ENCODE results near the gene HIVEP3.
"Not testable (repeated sequence)": the region's sequence is repeated elsewhere in the genome, so short reads cannot be mapped to it uniquely, and the experiment has no call there.

The HIVEP3 gene

GRCh38 chr1:41699861-41700248, 218.9 kb downstream of the HIVEP3 start:
- no peak for DNase-seq (ENCODE audit: low read depth)
- TF ChIP-seq, protein P1, sequence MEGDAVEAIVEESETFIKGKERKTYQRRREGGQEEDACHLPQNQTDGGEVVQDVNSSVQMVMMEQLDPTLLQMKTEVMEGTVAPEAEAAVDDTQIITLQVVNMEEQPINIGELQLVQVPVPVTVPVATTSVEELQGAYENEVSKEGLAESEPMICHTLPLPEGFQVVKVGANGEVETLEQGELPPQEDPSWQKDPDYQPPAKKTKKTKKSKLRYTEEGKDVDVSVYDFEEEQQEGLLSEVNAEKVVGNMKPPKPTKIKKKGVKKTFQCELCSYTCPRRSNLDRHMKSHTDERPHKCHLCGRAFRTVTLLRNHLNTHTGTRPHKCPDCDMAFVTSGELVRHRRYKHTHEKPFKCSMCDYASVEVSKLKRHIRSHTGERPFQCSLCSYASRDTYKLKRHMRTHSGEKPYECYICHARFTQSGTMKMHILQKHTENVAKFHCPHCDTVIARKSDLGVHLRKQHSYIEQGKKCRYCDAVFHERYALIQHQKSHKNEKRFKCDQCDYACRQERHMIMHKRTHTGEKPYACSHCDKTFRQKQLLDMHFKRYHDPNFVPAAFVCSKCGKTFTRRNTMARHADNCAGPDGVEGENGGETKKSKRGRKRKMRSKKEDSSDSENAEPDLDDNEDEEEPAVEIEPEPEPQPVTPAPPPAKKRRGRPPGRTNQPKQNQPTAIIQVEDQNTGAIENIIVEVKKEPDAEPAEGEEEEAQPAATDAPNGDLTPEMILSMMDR (IDR thresholded peaks at IDR 0.05; ENCODE audit: insufficient read depth, low read depth, low read length, missing control alignments) = no peak
- H3K4me3 ChIP-seq (ENCODE audit: low read depth, low read length) = no peak overlapping the region

DNA sequence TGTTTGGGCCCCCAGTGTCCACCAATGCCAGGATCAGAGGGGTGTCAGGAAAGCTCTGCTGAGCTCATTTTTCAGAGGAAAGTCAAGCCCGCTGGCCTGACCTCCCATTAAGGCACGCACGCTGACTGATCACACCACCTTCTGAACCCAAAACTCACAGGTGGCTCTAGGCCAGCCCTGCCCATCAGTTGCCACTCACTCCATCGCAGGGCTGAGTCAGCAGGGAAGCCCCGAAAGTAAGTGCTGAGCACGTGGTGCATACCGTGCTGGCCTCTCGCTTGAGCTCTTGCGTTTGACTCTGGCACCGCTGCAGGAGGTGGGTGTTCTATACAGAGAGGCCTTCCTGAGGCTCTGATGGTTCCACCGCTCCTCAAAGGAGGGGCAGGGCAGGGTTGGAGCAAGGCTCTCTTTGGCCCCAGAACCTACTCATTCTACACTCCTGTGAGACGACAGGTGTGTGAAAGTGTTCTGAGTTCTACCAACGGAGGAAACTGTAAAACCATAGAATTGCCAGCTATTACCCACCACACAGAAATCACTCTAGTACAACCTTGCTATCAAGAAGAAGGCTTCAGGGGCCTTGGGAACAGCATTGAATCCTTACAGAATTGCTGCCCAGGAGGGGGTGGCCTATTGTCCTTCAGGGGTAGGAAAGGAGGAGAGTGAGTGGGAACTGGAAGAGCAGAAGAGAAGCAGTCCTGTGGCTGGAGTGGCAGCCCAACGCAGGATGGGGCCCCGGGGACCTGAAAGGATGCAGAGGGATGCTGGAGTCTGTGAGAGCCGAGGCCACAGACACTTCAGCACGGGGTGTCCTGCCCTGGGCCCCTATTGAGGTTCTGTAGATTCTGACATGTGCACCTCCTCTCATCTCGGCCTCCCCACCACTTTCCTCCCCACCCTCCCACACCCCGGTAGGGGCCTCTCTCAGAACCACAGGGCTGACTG, 219.5 kb downstream of the HIVEP3 start:
- DNase-seq (ENCODE audit: low read depth) = peak; percentile 93
- no peak overlapping the region for H3K4me3 ChIP-seq (ENCODE audit: low read depth, low read length)
- TF ChIP-seq, protein P1 (IDR thresholded peaks at IDR 0.05; ENCODE audit: insufficient read depth, low read depth, low read length, missing control alignments) = no peak

DNA sequence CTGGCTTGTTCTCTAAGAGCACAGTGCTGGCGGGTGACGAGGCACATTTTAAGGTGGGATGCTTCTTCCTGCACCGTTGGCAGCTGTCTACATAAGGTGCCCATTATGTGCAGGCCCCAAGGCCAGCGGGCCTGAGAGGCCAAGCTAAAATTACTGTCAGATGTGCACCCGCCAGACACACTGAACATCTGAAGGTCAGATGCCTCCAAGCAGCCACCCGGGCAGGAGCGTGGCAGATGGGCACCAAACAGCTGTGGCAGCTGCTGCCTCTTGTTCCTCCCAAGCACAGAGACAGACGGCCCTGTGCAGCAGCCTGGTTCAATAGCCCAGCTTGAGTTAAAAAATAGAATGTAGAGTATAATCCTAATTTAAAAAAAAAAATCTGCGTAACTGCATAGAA, 222.3 kb downstream of the HIVEP3 start:
- DNase-seq (ENCODE audit: low read depth) = no peak
- TF ChIP-seq, protein P1 (IDR thresholded peaks at IDR 0.05; ENCODE audit: insufficient read depth, low read depth, low read length, missing control alignments) = no peak
- H3K4me3 ChIP-seq (ENCODE audit: low read depth, low read length) = no peak overlapping the region

- H3K4me3 ChIP-seq (ENCODE audit: low read depth, low read length) = no peak overlapping the region
- TF ChIP-seq, protein P1 (IDR thresholded peaks at IDR 0.05; ENCODE audit: insufficient read depth, low read depth, low read length, missing control alignments) = no peak
- DNase-seq (ENCODE audit: low read depth) = no peak
These were observed 223.5 kb downstream of the HIVEP3 start for GRCh38 chr1:41695118-41695745.

DNA sequence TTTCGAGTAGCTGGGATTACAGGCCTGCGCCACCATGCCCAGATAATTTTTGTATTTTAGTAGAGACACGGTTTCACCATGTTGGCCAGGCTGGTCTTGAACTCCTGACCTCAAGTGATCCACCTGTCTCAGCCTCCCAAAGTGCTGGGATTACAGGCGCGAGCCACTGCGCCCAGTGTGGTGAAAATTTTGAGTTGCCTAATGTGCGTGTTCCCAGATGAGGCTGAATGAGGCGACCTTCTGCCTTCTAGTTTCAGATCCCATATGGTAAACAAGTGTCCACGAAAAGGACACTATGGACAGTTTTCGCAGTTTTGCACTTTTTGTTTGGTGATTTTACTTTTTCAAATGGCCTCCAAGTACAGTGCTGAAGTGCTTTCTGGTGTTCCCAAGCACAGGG, 226.8 kb downstream of the HIVEP3 start:
- not testable (repeated sequence) for H3K4me3 ChIP-seq (ENCODE audit: low read depth, low read length)

GRCh38 chr1:41691424-41691823, 227.3 kb downstream of the HIVEP3 start:
- no peak overlapping the region for H3K4me3 ChIP-seq (ENCODE audit: low read depth, low read length)
- TF ChIP-seq, protein P1 (IDR thresholded peaks at IDR 0.05; ENCODE audit: insufficient read depth, low read depth, low read length, missing control alignments) = no peak

More for the DNA sequence above, 226.8 kb downstream of the HIVEP3 start:
- DNase-seq (ENCODE audit: low read depth) = not testable (repeated sequence)

DNA sequence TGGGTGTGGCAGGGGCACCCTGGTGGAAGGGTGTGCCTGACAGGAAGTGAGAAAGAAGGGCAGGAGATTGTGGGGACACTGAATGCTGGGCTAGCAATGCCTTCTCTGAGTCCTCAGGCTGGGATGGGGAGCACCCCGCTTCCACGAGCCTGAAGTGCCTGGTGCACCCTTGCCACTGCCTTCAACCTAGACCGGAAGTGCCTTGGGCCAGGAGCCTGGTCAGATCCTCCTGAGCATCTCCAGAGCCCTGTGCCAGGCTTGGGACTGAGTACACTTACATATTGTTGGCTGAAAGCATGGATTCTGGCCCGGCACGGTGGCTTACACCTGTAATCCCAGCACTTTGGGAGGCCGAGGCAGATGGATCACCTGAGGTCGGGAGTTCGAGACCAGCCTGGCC, 228.4 kb downstream of the HIVEP3 start:
- TF ChIP-seq, protein P1 (IDR thresholded peaks at IDR 0.05; ENCODE audit: insufficient read depth, low read depth, low read length, missing control alignments) = no peak
- DNase-seq (ENCODE audit: low read depth) = no peak
- no peak overlapping the region for H3K4me3 ChIP-seq (ENCODE audit: low read depth, low read length)

More at GRCh38 chr1:41691424-41691823, 227.3 kb downstream of the HIVEP3 start:
- DNase-seq (ENCODE audit: low read depth) = no peak

Measured in GM12865 (cell line).